GM12865 (cell line): Measurements from ENCODE around the gene EHD1.

ENCODE experiments used
- DNase-seq: peaks from one replicate; pipeline ENCODE4 v3.0.0; 2010; ENCODE audit warnings: low read depth
- H3K4me3 ChIP-seq: 2 replicates; pipeline ENCODE4 v1.5.1; 2011; ENCODE audit warnings: mild to moderate bottlenecking, low read depth, low read length, control low read depth
- CTCF ChIP-seq: IDR thresholded peaks from 2 replicates; pipeline ENCODE4 v1.5.1; 2011; ENCODE audit warnings: low read length, control low read depth, low read depth, inconsistent platforms; ENCODE audit not compliant: insufficient read depth; ENCODE audit errors: missing control alignments

The EHD1 gene

DNA sequence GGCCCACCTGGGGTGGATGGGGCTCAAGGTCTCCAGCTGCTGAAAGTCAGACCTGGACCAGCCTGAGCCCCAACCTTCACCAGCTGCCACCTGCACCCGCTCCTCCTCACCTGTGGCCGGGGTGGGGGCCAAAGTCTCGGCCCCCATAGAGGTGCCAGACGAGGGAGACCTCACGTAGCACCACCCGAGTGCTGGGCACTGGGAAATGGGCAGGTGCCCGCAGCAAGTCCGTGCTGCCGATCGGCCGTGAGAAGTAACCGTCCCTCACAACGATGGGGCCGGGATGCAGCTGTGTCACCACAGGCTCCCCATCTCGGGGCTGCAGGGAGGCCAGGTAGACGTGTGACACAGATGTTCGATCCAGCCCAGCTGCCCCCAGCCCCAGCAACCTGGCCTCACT lies 22.4 kb upstream of the EHD1 start:
- H3K4me3 ChIP-seq = no peak overlapping the region
- TF ChIP-seq CTCF = no peak
- DNase-seq = no peak

DNA sequence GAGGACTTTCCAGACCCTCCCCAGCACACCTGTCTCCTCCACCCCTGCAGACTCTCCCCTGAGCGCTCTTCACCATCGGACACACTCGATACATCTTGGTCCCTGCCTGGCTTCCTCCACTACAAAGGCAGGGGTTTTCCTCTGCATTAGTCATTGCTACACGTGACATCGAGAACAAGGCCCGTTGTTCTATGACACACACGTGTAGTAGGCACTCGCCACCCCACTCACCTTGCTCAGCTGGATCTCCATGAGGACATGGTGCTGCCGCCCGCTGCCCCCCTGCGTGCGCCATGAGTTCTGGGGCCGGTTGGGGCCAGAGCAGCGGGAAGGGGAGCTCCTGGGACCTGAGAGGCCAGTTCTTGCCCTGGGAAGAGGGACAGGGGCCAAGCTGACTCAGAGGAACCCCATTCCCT lies 21.9 kb upstream of the EHD1 start:
- peak; percentile 74 for DNase-seq

DNA sequence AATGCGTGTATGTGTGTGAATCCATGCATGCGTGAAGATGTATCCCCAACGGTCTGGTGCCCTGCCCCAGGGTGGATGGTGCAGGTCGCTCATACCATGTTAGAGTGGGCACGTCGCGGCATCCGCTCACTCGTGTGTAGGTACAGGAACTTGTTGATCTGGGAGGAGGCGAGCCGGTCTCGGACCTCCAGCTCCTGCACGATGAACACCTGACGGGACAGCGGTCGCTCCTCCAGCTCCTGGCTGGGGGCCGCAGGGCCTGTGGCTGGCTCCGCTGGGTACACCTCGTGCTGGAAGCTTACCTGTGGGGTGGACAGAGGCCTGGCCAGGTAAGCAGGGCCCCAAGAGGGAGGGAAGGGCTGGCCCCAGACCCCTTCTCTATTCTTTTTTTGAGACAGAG lies 20.1 kb upstream of the EHD1 start:
- H3K4me3 ChIP-seq = no peak overlapping the region
- no peak for DNase-seq
- TF ChIP-seq CTCF = no peak

More for the DNA sequence above, 21.9 kb upstream of the EHD1 start:
- no peak for TF ChIP-seq CTCF
- no peak overlapping the region for H3K4me3 ChIP-seq

DNA sequence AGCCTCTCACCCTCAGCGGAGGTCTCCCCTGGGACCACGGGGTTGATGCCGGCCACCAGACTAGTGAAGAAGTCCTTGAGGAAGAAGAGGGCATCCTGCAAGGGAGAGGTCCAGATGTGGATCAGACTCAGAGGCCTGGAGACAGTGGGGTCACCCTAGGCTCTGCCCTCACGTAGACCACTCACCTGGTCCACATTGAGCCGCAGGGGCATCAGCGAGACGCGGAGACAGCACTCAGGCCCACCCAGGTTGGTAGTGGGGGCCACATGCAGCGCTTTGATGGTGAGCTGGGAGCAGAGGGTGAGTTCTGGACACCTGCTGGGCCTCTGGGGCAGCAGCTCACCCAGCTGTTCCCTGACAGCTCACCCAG lies 19.6 kb upstream of the EHD1 start:
- DNase-seq = no peak
- TF ChIP-seq CTCF = no peak
- no peak overlapping the region for H3K4me3 ChIP-seq

DNA sequence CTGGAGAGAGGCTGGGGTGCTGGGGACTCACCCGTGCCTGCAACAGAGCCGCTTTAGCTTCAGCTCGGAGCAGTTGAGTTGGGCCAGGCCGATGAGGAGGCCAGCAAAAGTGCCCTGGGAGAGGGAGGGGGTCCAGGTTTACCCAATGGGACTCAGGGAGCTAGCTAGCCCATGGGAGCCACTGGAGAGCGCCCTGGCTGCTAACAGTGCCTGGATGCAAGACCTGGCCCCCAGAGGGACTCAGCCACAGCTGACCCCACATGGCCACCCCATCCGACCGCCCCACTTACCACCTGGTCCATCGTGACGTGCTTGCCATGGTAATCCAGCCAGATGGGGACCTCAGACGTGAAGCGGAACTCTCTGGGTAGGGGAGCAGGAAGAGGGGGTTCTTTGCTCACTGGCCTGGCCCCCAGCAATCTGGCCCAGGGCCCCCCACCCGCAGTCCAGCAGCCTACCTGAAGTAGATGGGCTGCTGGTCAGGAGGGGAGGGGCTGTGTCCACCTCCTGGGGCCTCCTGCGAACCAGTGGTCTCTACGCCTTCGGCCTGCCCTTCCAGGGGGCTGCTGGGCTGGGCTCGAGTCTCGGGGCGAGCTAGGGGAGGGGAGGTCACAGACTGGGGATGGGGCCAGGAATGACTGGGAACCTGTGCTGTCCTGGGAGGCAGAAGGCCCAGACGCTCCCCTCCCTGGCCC lies 19.1 kb upstream of the EHD1 start:
- no peak for DNase-seq
- no peak overlapping the region for H3K4me3 ChIP-seq
- no peak for TF ChIP-seq CTCF

- DNase-seq = no peak
- no peak overlapping the region for H3K4me3 ChIP-seq
- TF ChIP-seq CTCF = no peak
Observed at GRCh38 chr11:64896448-64897022, 18.1 kb upstream of the EHD1 start.
